T1000 (cell line): Measurements from ENCODE around the gene CASZ1.

ENCODE experiments used
- DNase-seq: peaks from one replicate; lab custom pipeline; 2025; ENCODE audit warnings: mixed read lengths; lab: John Stamatoyannopoulos, UW

The CASZ1 gene

GRCh38 chr1:10624256-10625050, 172.0 kb downstream of the CASZ1 start:
- no peak for DNase-seq

GRCh38 chr1:10623686-10624145, 172.7 kb downstream of the CASZ1 start:
- no peak for DNase-seq

- no peak for DNase-seq
These were observed 173.3 kb downstream of the CASZ1 start for GRCh38 chr1:10622910-10623685.

- no peak for DNase-seq
These were observed 174.5 kb downstream of the CASZ1 start for GRCh38 chr1:10621906-10622305.

GRCh38 chr1:10620776-10621175, 175.7 kb downstream of the CASZ1 start:
- DNase-seq, result no peak

GRCh38 chr1:10617931-10618885, 178.2 kb downstream of the CASZ1 start:
- no peak for DNase-seq

GRCh38 chr1:10617318-10617717, 179.1 kb downstream of the CASZ1 start:
- DNase-seq, result no peak

- DNase-seq, result no peak
These were observed 179.8 kb downstream of the CASZ1 start for GRCh38 chr1:10616696-10617095.

GRCh38 chr1:10615932-10616671, 180.3 kb downstream of the CASZ1 start:
- DNase-seq, result no peak

- no peak for DNase-seq
These were observed 181.1 kb downstream of the CASZ1 start for GRCh38 chr1:10615332-10615731.

- no peak for DNase-seq
These were observed 181.8 kb downstream of the CASZ1 start for GRCh38 chr1:10614377-10615225.

GRCh38 chr1:10613861-10614260, 182.6 kb downstream of the CASZ1 start:
- no peak for DNase-seq

GRCh38 chr1:10613340-10613739, 183.1 kb downstream of the CASZ1 start:
- DNase-seq, result no peak

GRCh38 chr1:10612436-10613160, 183.8 kb downstream of the CASZ1 start:
- no peak for DNase-seq

GRCh38 chr1:10610901-10611600, 185.4 kb downstream of the CASZ1 start:
- no peak for DNase-seq

- no peak for DNase-seq
These were observed 187.8 kb downstream of the CASZ1 start for GRCh38 chr1:10608690-10609089.

- no peak for DNase-seq
These were observed 189.2 kb downstream of the CASZ1 start for GRCh38 chr1:10607228-10607627.

- no peak for DNase-seq
These were observed 190.4 kb downstream of the CASZ1 start for GRCh38 chr1:10606064-10606463.

GRCh38 chr1:10604966-10605365, 191.5 kb downstream of the CASZ1 start:
- no peak for DNase-seq
